ENCODE results near the gene RASSF9.

GRCh38 chr12:85759091-85759490 is 77.1 kb downstream of the RASSF9 start:
- TF ChIP-seq PKNOX1 (IDR thresholded peaks at IDR 0.05): no peak
- TF ChIP-seq ZNF384 (IDR thresholded peaks at IDR 0.05): no peak
